HL-60 (cell line): ENCODE data around the gene LRRC8D.
A peak's percentile ranks its signal among the peaks of the same experiment; 100 is the strongest.
"Not testable (repeated sequence)": the region's sequence is repeated elsewhere in the genome, so short reads cannot be mapped to it uniquely, and the experiment has no call there.

ENCODE experiments used
- DNase-seq, 2 experiments: peaks; one replicate each; pipeline ENCODE4 v3.0.0-alpha.2; 2010 to 2020; ENCODE audit warnings: low read depth in 1 of 2, low spot score in 1 of 2
- H3K27ac ChIP-seq: fragments of 250-450 bp; sonication (Bioruptor Pico); replicated peaks from 2 replicates; pipeline ENCODE4 v1.5.1; 2020; ENCODE audit warnings: mild to moderate bottlenecking, moderate library complexity
- H3K27me3 ChIP-seq: fragments of 250-450 bp; sonication (Bioruptor Pico); 2 replicates; pipeline ENCODE4 v1.5.1; 2021; ENCODE audit warnings: mild to moderate bottlenecking, moderate library complexity; ENCODE audit not compliant: insufficient read depth, poor library complexity, severe bottlenecking
- H3K4me3 ChIP-seq: replicated peaks from 2 replicates; pipeline ENCODE4 v1.5.1; 2011; ENCODE audit warnings: mild to moderate bottlenecking, control low read depth, low read length; ENCODE audit not compliant: insufficient read depth
- CTCF ChIP-seq: IDR thresholded peaks from one replicate; pipeline ENCODE4 v1.5.1; 2011; ENCODE audit warnings: low read length, control low read depth, inconsistent platforms; ENCODE audit not compliant: insufficient read depth
- GABPA ChIP-seq: IDR thresholded peaks from 2 replicates; pipeline ENCODE4 v1.6.1; 2012; ENCODE audit warnings: low read depth
- POLR2AphosphoS5 ChIP-seq: IDR thresholded peaks from 2 replicates; pipeline ENCODE4 v1.6.1; 2012; ENCODE audit warnings: low read depth
- REST ChIP-seq: IDR thresholded peaks from 2 replicates; pipeline ENCODE4 v1.6.1; 2012; ENCODE audit warnings: low read depth; ENCODE audit not compliant: insufficient replicate concordance
- SPI1 ChIP-seq: IDR thresholded peaks from 2 replicates; pipeline ENCODE4 v1.6.1; 2012; ENCODE audit warnings: low read depth, mild to moderate bottlenecking, borderline replicate concordance
- long read RNA-seq: library from polyadenylated mRNA; unstranded; transcript quantifications from one replicate; pipeline ENCODE4 v2.0.0, GENCODE V29; 2020

The LRRC8D gene
- long read RNA-seq, transcript LRRC8D-201 (3 exons, 3,950 nt): major isoform, 7 of 43 reads
- long read RNA-seq, transcript LRRC8D-202 (3 exons, 3,345 nt): minor isoform, 6 of 43 reads
- long read RNA-seq, partial matches to known transcripts: 0 of 43 reads
- long read RNA-seq, other reads (novel, unspliced or antisense): 30 of 43 reads

- Histone ChIP-seq H3K27me3 (no peaks in the 10 kb centered on the region), H3K27ac (peak within 1 kb of the TSS; percentile 91), H3K4me3 (peak within 1 kb of the TSS; percentile 80)
- TF ChIP-seq POLR2AphosphoS5 (peak; percentile 59), SPI1 (no peak), CTCF (no peak), REST (no peak), GABPA (0 out of 2 replicates have a peak, but pooled peaks have one; percentile 8)
- DNase-seq: peak; percentile 79 to 92
Measured at GRCh38 chr1:89820422-89821321, at the start of gene LRRC8D. Gene LRRC8D, plus strand, starts transcription at chr1:89821032. Its CDS starts 112,037 bp downstream, at chr1:89933069.

GRCh38 chr1:89771991-89772560 is 48.8 kb upstream of the LRRC8D start:
- TF ChIP-seq GABPA (no peak), POLR2AphosphoS5 (no peak), REST (no peak), CTCF (no peak), SPI1 (no peak)
- H3K27ac ChIP-seq: no peak overlapping the region

GRCh38 chr1:89776104-89776503 is 44.7 kb upstream of the LRRC8D start:
- DNase-seq, H3K27ac ChIP-seq, H3K4me3 ChIP-seq, H3K27me3 ChIP-seq: not testable (repeated sequence)

More at GRCh38 chr1:89771991-89772560, 48.8 kb upstream of the LRRC8D start:
- Histone ChIP-seq H3K27me3 (no peaks in the 10 kb centered on the region), H3K4me3 (no peak overlapping the region)
- DNase-seq: no peak

- H3K27me3 ChIP-seq, DNase-seq, H3K4me3 ChIP-seq, H3K27ac ChIP-seq: not testable (repeated sequence)
Measured at GRCh38 chr1:89777271-89777670, 43.6 kb upstream of the LRRC8D start.
